CD4-positive, alpha-beta T cell treated with Interleukin-15 for 4 hours (primary cell): ENCODE measurements around the gene STRBP.

ENCODE experiments used
- DNase-seq: peaks from one replicate; pipeline ENCODE4 v3.0.0-alpha.2; 2020; ENCODE audit warnings: low spot score

STRBP gene

DNA sequence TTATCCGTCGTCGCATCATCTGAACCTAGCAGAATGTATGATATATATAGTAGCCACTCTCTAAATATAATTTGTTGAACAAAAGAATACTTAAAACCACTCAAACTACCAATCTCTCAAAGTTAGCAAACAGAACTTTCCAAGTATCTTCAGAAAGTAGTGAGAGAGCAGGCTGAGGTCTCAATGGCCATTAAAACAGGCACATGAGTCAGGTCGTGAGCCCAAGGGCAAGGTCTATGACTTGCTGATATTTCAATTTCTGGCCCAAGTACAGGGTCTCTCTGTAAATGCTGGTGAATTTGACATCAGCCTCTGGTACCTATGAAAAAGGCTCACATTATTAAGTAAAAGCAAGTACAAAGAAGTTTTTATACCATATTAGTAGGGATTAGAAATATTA is 139.8 kb downstream of the STRBP start:
- DNase-seq, result no peak

DNA sequence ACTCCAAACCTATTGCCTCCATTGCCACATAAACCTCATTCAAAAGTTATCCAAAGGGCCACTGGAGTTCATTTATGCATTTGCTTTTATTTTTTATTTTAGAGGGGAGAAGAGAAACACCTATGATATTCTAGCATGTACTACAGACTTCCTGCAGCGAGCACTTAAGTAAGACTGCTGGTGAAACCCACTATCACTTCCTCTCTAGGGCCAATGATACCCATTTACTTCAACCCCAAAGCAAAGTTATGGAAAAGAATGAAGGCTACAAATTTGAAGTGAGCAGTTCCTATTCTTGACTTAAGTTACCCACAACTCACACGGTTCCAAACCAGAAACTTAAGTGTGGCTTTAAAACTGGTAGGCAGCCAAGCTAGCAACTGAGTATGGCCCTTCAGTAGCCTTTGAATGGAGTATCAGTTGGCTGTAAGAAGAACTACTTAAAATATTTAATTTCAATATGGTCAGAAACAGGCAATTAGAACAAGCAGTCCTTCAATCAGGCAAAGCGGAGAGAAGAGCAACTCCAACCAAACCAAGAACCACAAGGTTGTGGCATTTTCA is 140.8 kb downstream of the STRBP start:
- no peak for DNase-seq

DNA sequence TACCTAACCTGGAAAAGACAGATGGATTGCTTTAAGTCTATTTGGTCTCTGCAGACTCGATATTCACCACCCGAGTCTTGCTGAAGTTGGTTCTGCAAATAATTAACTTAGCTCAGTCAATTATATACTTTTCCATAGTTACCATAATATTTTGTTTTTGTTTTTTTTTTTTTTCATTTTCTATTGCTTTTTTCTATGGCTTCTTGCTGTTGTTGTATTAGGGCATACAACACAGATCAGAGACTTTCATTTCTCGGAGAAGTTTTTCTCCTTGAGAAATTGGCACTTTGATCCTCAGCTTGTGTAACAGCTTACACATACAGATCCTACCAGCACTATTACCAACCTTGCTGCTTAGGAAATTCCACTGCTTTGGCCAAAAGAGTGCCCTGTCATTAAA is 146.9 kb downstream of the STRBP start:
- no peak for DNase-seq

DNA sequence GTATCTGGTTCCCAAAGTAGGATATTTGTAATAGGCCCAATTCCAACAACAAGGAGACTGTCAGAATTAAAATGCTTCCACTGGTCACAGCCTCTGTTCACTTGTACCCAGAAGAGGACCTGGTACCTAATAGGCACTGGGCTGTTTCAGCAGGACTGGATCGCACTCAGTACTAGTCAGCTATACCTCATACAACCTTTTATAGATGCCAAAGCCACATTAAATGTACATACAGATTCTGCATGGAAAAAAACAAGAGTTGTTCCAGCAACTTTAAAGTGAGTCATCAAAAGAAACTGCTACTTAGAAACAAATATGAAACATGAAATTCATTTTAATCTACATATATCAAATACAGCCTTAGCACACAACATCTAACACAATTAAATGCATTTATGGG is 147.4 kb downstream of the STRBP start:
- no peak for DNase-seq

DNA sequence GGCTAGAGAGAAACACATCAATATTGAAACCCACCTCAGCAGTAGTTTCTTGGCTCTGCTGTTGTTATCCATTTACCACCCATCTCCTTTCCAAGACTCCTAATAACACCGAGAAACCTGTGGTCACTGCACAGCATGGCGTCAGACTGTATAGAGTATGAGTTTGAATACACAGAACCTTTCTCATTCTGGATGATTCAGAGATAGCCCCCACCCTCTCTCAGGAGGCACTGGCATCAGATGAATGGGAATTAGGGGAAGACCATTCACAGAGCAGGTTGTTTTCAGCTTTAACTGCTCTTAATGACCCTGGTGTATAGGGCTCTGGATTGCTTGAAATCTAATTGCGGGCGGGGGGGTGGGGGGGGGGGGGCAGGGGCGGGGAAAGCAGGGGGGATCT is 148.3 kb downstream of the STRBP start:
- DNase-seq, result no peak

DNA sequence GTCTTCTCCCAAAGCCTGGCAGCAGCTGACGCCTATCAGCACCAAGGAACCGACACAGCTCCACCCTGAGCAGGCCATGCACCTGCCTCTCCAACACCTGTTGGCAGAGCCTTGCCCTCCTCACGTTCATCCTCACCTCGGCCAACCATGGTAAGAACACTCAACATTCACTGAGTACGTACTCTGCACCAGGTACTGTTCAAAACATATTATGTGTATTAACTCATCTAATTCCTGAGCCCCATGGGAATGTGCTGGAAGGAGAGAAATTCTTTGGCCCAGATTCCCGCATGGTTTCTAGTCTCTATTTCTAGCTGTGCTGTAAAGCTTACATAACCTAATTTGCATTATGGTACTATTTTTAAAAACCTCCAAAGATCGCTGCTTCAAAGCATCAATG is 148.8 kb downstream of the STRBP start:
- no peak for DNase-seq

DNA sequence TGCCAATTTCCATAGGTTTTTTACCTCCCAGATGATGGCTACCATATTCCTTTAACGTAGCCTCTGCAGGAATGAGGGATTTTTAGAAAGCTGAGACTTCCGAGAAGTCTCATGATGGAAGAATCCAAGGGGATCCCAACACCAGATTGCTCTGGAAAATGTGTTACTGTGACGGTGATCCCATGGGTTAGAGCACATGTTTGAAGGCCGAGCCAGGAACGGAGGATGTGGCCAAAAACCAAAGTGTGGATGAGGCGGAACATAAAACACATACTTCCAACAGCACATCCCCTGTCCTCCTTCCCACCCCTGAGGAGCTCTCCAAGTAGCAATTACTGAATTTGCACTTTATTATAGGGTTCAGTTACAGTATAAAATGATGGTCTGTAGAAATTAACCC is 152.3 kb downstream of the STRBP start:
- DNase-seq, result no peak

DNA sequence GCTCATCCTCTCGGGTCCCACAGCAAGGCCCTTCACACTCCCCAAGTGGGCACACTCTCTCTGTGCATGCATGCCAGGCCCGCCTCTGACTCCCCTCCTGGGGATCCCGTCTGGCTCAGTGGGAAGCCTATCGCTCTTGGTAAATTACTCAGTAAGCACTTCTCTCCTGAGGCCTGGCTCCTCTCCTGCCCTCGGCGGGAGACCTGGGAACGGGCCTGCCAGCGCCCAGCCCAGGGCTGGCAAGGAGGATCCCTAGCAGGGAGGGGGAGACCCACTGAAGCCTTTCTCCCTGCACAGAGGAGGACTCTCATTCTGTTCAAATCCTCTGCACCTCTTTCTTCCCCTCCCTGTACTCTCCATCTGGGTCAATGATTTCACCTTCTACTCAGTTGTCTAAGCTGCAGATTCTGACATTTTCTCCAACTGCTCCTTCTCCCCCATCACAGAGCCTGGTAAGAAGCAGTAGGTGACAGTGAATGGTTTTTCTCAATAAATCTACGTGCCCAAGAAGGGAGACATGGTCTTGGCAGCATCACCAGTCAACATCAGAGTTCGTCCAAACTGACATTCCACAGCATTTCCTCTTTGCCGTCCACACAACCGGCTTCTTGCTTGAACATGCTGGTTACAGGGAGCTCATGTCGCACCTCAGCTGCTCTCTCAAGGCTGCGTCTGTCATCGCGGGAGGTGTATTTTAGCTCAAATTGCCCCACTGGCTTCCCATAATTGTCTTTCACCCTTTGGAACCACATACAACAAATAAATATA is 153.1 kb downstream of the STRBP start:
- no peak for DNase-seq

DNA sequence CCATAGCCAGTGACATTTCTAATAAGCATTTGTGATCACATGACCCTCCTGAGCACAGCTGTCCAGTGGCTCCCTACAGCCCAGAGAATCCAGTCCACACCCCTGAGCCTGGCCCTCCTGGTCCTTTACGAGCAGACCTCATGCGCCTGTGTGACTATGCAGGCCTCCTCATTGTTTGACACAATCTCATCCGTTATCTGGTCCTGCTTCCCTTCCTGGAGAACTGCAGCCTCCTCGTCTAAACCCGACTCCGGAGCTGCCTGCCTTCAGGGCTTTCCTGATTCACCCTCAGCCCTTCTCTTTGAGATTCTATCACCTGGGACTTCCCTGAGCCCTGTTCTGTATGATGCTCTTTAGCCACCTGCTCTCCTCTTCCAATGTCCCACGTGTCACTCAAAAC is 155.2 kb downstream of the STRBP start:
- DNase-seq, result no peak

DNA sequence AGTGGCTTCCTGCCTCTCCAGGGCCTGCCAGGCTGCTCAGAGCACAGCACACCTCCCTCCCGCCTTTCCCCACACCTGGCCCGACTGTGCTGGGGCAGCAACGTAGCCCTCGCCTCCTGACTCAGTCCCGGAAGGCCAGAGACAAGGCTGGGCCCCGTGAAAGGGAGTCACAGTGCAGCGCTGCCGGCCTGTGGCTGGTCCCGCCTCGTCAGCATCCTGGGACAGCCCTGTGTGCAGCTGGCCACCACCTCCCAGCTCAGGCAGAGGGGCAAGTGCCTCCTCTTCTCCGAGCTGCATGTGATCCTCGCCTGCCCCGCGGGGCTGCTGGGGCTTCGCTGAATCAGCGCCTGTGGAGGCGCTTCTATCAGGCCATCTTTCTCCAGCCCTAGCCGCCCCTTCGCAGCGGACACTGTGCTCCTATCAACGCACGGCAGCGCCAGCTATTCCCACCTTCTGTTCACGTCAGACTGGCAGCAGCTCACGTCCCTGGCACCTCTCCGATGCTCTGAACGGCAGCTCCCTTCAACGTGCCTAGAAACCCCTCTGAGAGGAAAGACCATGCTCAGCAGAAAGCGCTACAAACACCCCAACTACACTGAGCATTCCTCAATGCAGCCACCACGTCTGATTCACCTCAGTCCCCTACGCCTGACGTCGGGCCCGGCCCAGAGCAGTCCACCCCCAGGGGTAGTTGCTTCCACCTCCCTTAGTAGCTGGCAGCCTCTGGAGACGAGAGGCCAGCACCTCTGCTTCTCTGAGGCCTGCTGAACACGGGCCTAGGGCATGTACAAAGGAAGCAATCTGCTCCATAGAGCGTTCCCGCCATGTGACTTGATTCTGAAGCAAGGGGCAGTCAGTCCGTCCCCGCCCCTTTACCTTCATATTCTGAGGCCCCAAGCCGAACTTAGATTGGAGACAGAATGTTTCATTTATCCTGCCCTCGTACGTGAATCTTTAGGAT is 156.1 kb downstream of the STRBP start:
- DNase-seq, result no peak

DNA sequence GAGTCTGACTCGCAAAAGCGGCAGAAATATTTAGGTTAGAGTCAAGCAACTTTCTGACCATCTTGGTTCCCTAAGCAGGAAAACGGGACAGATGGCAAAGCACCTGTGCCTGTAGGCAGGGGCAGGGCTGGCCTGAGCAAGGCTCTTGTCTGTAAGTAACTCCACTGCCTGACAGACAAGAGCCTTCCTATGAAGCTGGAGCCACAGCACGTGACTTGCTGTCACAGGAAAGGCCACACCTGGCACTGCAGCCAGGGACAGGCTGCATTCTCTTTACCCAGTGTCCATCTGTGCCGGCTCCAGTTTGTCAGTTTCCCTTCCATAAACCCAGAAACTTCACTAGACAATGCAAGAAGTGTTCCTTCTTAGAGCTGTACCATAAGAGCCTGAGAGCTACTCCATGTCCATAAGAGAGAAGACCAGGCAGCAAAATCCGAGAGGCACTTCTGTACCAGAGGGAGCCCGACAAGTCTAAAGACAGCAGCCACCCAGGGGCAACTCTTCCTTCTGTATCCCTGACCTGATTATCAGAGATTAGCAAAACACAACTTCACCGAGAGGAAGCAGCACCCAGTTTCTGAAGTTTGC is 156.9 kb downstream of the STRBP start:
- DNase-seq, result no peak

DNA sequence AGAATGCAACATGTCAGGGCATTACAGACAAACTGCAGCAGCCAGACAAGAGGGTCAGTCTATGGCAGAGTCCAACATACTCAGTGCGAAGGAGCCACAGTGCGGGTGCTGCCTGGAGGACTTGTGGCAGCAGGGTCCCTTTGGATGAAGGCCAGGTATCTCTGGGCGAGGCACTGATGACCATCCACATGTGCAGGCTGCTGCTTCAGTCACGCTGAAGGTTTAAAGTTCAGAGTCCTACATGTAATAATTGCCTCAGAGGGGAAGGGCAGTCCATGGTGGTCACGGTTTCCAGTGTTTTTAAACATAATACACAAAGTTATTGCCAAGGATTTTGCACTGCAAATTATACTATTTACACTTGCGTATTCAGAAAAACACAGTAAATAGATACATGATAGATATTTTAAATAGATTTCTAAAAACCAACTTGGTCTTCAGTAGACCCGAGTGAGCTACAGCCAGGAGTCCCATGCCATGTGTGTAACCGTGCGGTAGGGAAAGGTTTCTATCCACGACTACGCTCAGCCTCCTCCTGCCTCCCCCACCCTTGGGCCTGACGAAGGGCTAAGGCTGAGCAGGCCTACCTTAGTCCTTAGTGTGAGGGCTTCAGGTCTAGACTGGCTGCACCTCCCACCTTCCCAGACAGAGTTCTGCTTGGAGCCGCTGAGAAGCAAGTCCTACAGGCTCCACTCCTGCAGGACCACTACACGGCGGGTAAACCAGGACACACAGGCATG is 158.7 kb downstream of the STRBP start:
- no peak for DNase-seq

DNA sequence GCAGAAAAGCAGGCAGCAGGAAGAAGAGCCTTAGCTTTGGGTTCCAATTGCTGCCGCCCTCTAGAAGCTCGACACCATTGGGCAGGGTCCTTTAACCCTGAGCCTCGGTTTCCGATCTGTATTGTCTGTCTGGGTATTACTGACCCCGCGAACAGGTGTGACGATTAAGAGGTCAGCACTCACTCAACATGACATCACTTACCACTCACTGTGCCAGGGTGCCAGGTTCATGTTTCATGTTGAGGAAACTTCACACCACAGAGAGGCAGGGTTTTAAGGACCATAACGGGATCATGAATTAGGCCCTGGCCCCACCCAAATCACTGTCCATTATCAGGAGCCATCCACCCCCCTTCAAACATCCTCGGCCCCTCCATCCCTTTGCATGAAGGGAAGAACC is 159.4 kb downstream of the STRBP start:
- no peak for DNase-seq

DNA sequence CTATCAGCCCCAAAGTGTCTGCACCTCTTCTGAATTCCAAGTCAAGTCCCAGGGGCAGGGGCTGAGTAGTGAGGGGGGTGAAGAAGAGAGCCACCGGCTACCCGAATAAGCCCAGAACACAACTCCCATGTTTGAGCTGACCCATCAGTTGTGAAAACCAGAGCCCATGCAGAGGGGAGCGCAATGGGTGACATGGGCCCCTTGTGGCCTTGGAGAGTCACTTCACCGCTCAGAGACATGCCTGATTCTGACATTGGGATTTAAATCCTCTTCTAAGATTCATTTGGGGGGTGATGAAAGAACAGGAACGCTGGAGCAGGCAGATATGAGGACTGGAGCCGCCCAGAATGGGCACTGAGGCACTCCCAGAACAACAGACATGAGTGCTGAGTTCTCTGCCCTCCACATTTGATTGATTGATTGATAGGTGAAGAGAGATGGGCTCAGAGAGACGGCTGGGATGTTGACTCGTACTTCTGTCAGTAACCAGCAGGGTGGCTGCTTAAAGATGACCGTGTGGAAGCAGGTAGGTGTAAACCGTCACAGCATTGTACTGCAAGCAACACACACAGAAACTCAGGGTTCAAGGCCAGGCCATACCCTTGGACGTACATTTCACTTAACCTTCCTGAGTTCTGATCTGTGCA is 160.6 kb downstream of the STRBP start:
- DNase-seq, result no peak

DNA sequence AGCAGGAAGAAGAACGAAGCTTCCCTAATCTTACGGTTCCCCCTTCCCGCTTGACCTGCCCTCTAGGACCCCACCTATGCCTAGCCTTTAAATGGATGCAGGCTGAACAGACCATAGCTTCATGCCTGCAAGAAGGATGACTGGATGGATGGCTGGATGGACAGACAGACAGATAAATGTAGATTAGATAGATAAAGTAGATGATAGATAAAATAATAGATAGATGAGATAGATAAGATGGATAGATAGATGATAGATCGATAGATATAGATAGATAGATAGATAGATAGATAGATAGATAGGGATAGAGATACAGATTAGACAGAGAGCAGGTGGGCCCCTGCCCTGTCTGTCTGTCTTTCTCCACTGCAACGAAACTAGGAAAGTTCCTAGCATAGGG is 162.9 kb downstream of the STRBP start:
- no peak for DNase-seq

DNA sequence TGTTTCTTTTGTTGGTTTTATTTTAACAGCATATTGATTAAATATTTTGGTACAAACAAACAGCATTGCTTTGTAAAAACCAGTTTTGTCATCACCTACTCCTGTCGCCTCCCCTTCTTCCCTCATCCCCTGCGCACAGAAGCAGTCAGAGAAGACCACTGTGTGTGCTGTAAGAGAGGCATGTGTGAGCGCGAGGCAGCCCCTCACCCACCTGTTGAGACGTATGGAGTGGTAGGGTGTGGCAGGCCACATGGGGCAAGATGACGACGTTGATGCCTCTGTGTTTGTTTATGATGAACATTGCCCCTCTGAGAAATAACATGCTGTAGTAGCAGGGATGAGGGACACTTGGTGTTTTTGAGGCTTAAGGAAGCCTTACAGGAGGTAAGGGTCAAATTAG is 163.6 kb downstream of the STRBP start:
- DNase-seq, result no peak

DNA sequence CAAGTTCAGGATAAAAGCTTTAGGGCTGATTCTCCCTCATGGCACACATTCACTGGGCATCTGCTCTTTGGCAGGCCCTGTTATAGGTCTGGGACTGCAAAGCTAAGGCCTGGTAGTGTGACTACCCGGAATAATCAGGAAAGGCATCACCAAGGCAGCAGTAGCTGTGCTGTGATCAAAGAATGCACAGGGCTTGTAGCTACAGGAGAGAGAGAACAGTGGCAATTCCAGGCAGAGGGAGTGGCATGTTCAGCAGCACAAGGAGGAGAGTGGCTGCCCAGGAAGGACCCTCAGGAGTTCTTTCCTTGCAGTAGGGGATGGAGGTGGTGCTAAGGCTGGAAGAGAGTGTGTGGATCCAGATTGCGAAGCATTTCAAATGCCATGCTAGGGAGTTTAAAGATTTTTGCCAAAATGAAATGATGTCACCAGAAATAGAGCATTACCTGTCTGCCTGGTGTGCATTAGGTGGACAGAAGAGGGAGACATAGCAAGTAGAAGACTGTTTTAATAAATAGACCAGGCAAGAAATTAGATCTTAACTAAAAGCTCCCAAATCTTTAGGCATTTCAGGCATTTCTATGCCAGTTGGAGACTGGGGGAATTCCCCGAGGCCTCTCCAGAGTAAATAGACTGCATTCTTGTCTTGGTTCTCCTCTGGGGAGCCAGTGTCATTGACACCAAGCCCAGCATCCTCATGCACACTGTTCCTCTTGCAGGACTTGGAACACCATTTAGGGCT is 165.8 kb downstream of the STRBP start:
- no peak for DNase-seq

DNA sequence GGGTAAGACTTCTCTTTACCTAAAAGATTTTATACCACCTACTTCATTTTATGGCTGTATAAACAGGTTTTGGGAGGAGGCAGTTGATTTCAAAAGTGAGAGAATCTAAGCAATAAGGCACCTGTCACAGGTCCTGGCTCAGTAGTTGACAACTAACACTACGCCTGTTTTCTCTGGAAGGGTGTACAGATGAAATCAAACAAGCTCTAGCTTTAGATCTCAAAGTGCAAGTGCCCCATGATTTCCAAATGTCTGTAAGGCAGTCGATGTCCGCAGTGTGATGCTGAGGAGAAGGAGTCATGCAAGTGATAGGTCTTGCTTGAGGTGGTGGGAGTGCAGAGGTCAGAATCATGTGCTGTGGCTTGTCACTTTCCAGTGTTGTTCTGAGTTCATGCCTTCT is 168.8 kb downstream of the STRBP start:
- no peak for DNase-seq

DNA sequence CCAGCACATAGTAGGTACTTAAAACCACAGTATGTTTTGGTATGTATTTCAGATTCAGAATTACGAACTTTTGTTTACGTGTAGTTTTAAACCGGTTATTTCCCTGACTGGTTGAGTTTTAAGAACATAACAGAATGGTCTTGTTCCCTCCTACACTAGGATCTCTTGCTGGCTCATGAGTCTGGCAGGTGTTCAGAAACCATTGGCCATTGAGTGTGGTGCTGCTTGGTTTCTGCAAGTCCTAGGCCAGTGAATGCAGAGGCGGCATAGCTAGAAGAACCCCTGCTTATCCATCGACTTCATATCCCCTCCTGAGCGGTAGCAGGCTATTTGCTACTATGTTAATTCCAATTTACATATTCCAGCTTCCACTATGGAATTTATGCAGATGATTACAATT is 169.3 kb downstream of the STRBP start:
- DNase-seq, result no peak

DNA sequence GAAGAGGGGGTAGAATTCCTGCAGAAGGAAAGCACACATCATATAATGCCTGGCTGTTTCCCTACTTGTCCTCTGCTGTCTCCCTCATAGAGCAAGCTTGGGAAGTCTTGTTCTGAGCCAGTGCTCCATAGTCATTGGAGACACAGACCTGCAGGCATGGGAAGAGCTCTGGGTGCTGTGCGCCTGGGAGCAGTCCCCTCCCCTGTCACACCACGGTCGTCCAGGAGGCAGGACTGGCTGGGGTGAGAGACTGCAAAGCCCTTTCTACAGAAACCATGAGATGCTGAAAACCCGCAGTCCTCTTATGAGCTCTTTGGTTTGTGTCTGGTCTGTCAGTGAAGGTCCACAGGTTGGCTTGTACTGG is 170.3 kb downstream of the STRBP start:
- DNase-seq, result no peak
